ENCODE measurements around the gene A4GALT. TPM values are rescaled to one million over a fixed set of nuclear protein-coding genes. Genes with fewer than 3 reads are reported as not detected.

Gene A4GALT
- total RNA-seq, 1 donor from 2014 or later: 2.6 TPM

- Histone ChIP-seq H3K9ac (no peak overlapping the region), H3K36me3 (no peaks in the 10 kb centered on the region), H3K4me1 (no peaks in the 10 kb centered on the region), H4K20me1 (ENCODE audit: low read depth) (peaks cover 6% of the 10 kb centered on the region), H3K79me2 (ENCODE audit: low read depth) (no peaks in the 10 kb centered on the region), H2AFZ (replicated peaks) (no peak overlapping the region), H3K27ac (no peak overlapping the region), H3K9me3 (ENCODE audit: low read depth) (no peaks in the 10 kb centered on the region), H3K4me2 (no peak overlapping the region), H3K4me3 (no peak overlapping the region), H3F3A (ENCODE audit: low read depth) (no peaks in the 10 kb centered on the region), H3K27me3 (no peaks in the 10 kb centered on the region)
- Mint-ChIP-seq H3K27ac (no peak overlapping the region), H3K36me3 (no peaks in the 10 kb centered on the region), H3K4me1 (peaks cover 16% of the 10 kb centered on the region), H3K4me3 (no peak overlapping the region), H3K9me3 (no peaks in the 10 kb centered on the region), H3K27me3 (ENCODE audit: insufficient read depth, low read depth) (peaks cover 2% of the 10 kb centered on the region)
- TF ChIP-seq, protein P1, sequence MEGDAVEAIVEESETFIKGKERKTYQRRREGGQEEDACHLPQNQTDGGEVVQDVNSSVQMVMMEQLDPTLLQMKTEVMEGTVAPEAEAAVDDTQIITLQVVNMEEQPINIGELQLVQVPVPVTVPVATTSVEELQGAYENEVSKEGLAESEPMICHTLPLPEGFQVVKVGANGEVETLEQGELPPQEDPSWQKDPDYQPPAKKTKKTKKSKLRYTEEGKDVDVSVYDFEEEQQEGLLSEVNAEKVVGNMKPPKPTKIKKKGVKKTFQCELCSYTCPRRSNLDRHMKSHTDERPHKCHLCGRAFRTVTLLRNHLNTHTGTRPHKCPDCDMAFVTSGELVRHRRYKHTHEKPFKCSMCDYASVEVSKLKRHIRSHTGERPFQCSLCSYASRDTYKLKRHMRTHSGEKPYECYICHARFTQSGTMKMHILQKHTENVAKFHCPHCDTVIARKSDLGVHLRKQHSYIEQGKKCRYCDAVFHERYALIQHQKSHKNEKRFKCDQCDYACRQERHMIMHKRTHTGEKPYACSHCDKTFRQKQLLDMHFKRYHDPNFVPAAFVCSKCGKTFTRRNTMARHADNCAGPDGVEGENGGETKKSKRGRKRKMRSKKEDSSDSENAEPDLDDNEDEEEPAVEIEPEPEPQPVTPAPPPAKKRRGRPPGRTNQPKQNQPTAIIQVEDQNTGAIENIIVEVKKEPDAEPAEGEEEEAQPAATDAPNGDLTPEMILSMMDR (IDR thresholded peaks at IDR 0.05): no peak
- TF ChIP-seq EZH2 (IDR thresholded peaks at IDR 0.05): no peak
- TF ChIP-seq EZH2phosphoT487 (IDR thresholded peaks at IDR 0.05): no peak
- no peak for DNase-seq (ENCODE audit: low spot score)
These were observed 26.6 kb downstream of the A4GALT start for GRCh38 chr22:42693763-42694683.

- no peak for DNase-seq (ENCODE audit: low spot score)
- Mint-ChIP-seq H3K9me3 (no peaks in the 10 kb centered on the region), H3K4me3 (no peak overlapping the region), H3K27ac (no peak overlapping the region), H3K27me3 (ENCODE audit: insufficient read depth, low read depth) (peaks cover 6% of the 10 kb centered on the region), H3K4me1 (peaks cover 23% of the 10 kb centered on the region), H3K36me3 (no peaks in the 10 kb centered on the region)
- Histone ChIP-seq H2AFZ (replicated peaks) (no peak overlapping the region), H3K4me3 (no peak overlapping the region), H3K4me2 (no peak overlapping the region), H3F3A (ENCODE audit: low read depth) (peaks cover 6% of the 10 kb centered on the region), H3K36me3 (no peaks in the 10 kb centered on the region), H3K79me2 (ENCODE audit: low read depth) (no peaks in the 10 kb centered on the region), H3K4me1 (peaks cover 7% of the 10 kb centered on the region), H4K20me1 (ENCODE audit: low read depth) (peaks cover under 1% of the 10 kb centered on the region), H3K9ac (no peak overlapping the region), H3K27me3 (no peaks in the 10 kb centered on the region), H3K27ac (no peak overlapping the region), H3K9me3 (ENCODE audit: low read depth) (no peaks in the 10 kb centered on the region)
- TF ChIP-seq, protein P1 (IDR thresholded peaks at IDR 0.05): no peak
These were observed 27.5 kb downstream of the A4GALT start for GRCh38 chr22:42693055-42693762.

DNA sequence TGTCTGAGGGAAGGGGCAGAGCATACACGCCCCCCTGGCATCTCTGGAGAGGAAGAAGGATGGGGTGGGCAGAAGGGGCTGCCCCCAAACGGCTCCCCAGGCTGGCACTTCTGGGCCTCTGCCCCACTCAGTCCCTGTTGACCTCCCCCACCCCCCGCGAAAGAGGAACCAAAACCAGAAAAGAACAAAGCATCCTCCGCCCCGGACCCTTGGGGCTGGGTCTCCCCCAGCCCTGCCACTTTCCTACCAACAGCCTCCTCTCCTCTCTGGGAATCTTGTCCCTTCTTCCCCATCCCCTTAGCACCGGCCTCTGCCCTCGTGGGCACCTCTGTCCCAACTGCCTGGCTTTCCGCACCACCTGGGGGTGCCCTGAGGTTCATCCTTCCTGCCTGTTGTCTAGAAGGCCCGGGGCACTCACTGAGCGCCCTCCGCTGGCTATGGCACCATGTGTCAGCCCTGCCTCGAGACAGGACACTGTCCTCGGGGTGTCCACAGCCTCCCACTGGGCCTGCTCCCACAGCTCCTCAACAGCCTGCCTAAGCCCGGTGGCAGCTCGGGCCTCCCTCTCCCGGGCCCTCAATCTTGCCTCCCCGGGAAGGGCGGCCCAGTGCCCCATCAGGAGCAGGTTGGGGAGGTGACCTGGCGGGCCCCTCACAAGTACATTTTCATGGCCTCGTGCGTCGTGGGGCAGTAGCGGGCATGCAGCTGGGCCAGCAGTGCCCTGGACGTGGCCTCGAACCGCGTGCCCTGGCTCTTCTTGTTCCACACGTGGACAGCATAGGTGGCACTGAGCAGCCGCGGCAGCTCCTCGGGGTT, 28.2 kb downstream of the A4GALT start:
- no peak overlapping the region for H3K4me2 ChIP-seq
- no peaks in the 10 kb centered on the region for H3K9me3 Mint-ChIP-seq
- no peak overlapping the region for H3K27ac ChIP-seq
- no peak overlapping the region for H3K9ac ChIP-seq
- H3K27ac Mint-ChIP-seq: peak overlapping the region; percentile 50
- DNase-seq (ENCODE audit: low spot score): no peak
- H3F3A ChIP-seq (ENCODE audit: low read depth): peaks cover 7% of the 10 kb centered on the region
- no peaks in the 10 kb centered on the region for H3K27me3 ChIP-seq
- H4K20me1 ChIP-seq (ENCODE audit: low read depth): no peaks in the 10 kb centered on the region
- TF ChIP-seq EZH2phosphoT487 (IDR thresholded peaks at IDR 0.05): no peak
- TF ChIP-seq, protein P1 (IDR thresholded peaks at IDR 0.05): no peak
- H3K4me1 ChIP-seq: peaks cover 10% of the 10 kb centered on the region
- H3K79me2 ChIP-seq (ENCODE audit: low read depth): no peaks in the 10 kb centered on the region
- no peaks in the 10 kb centered on the region for H3K9me3 ChIP-seq (ENCODE audit: low read depth)
- no peak overlapping the region for H3K4me3 Mint-ChIP-seq
- H3K27me3 Mint-ChIP-seq (ENCODE audit: insufficient read depth, low read depth): peaks cover 6% of the 10 kb centered on the region
- H3K4me1 Mint-ChIP-seq: peaks cover 24% of the 10 kb centered on the region
- H3K4me3 ChIP-seq: no peak overlapping the region
- H2AFZ ChIP-seq (replicated peaks): no peak overlapping the region
- no peaks in the 10 kb centered on the region for H3K36me3 Mint-ChIP-seq
- H3K36me3 ChIP-seq: no peaks in the 10 kb centered on the region
